ENCODE data around the gene NELL1.

GRCh38 chr11:20634781-20635180 is 34.6 kb upstream of the NELL1 start:
- TF ChIP-seq POLR2AphosphoS5 (IDR thresholded peaks at IDR 0.05; ENCODE audit: low read depth, low read length) (no peak), POLR2A (IDR thresholded peaks at IDR 0.05; ENCODE audit: low read depth, low read length) (no peak), SPI1 (IDR thresholded peaks at IDR 0.05; ENCODE audit: low read depth, low read length) (no peak)
